ENCODE results near the gene IER3.

Gene IER3

DNA sequence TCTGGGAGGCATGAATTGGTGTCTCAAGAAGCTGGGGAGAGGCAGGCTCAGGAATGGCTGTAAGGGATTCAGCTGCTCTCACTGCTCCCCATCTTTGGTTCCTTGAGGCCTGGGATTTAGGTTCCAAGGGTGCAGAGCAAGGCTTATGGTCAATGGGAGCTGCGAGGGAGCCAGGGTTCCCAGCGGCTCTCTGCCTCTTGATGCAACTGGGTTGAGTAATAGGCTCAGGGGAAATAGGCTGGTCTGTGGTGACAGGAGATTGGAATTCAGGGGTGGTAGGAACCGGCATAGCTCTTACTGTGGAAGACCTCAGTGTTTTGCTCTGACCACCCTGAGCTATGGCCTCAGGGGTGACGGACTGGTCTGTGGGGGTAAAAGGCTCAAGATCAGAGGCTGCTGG is 40.5 kb downstream of the IER3 start:
- H3K27me3 ChIP-seq (ENCODE audit: control insufficient read depth in 2 of 2, insufficient read depth in 2 of 2, low read length in 2 of 2) = no peaks in the 10 kb centered on the region
- H3K36me3 ChIP-seq (ENCODE audit: control insufficient read depth in 2 of 2, insufficient read depth in 2 of 2, low read length in 2 of 2) = peaks cover 10 to 20% of the 10 kb centered on the region in 2 donors
- no peak overlapping the region for H3K9ac ChIP-seq (ENCODE audit: low read depth in 1 of 2, low read length in 2 of 2)
- H3K27ac ChIP-seq (ENCODE audit: low read depth in 2 of 2, low read length in 2 of 2) = no peak overlapping the region
- H3K9me3 ChIP-seq (ENCODE audit: control insufficient read depth in 2 of 2, low read length in 2 of 2) = no peaks in the 10 kb centered on the region
- no peaks in the 10 kb centered on the region for H3K4me1 ChIP-seq (ENCODE audit: control insufficient read depth in 2 of 2, insufficient read depth in 2 of 2, low read length in 2 of 2)
- no peak overlapping the region for H3K4me3 ChIP-seq (ENCODE audit: low read length in 2 of 2)

DNA sequence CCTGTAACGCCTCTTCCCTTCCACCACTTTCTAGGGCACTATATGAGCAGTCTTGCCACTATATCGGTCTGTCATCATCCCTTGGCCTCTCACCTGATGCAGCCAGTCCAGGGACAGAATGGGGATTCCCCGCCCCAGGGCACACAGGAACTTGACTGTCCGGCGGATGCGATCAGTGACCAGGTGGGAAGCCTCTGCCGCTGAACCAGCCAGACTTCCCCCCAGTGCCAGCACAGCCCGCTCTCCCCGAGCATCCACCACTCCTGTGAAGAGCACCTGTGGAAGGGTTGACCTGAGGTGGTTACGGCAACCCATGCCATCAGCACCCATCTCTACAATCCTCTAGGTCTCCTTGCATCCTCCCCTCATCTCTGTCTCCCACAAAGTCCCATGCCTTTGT is 41.3 kb downstream of the IER3 start:
- Histone ChIP-seq H3K4me3 (ENCODE audit: low read length in 2 of 2) (no peak overlapping the region), H3K27me3 (ENCODE audit: control insufficient read depth in 2 of 2, insufficient read depth in 2 of 2, low read length in 2 of 2) (no peaks in the 10 kb centered on the region), H3K36me3 (ENCODE audit: control insufficient read depth in 2 of 2, insufficient read depth in 2 of 2, low read length in 2 of 2) (peaks cover 10 to 18% of the 10 kb centered on the region in 2 donors), H3K9ac (ENCODE audit: low read depth in 1 of 2, low read length in 2 of 2) (no peak overlapping the region), H3K9me3 (ENCODE audit: control insufficient read depth in 2 of 2, low read length in 2 of 2) (no peaks in the 10 kb centered on the region), H3K4me1 (ENCODE audit: control insufficient read depth in 2 of 2, insufficient read depth in 2 of 2, low read length in 2 of 2) (no peaks in the 10 kb centered on the region), H3K27ac (ENCODE audit: low read depth in 2 of 2, low read length in 2 of 2) (no peak overlapping the region)

DNA sequence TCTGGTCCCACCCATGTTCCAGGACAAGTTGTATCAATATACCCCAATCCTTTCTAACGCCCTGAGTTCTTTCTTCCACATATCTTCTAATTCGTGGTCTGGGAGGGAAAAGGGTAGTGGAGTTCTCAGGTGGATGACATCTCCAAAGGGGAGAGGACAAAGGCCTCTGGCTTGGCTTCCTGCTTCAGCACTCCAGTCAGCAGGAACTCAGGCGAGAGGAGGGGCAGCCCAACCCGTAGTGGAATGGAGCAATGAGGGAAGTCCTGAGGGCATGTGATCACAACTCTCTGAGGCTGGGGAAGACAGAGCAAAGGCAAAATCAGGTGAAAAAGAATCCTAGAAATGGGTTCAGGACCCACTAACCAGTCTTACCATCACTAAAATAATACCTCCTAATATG is 44.0 kb downstream of the IER3 start:
- H3K4me3 ChIP-seq (ENCODE audit: low read length in 2 of 2) = no peak overlapping the region
- H3K36me3 ChIP-seq (ENCODE audit: control insufficient read depth in 2 of 2, insufficient read depth in 2 of 2, low read length in 2 of 2) = peaks cover 6 to 10% of the 10 kb centered on the region in 2 donors
- H3K9ac ChIP-seq (ENCODE audit: low read depth in 1 of 2, low read length in 2 of 2) = no peak overlapping the region
- no peaks in the 10 kb centered on the region for H3K4me1 ChIP-seq (ENCODE audit: control insufficient read depth in 2 of 2, insufficient read depth in 2 of 2, low read length in 2 of 2)
- H3K9me3 ChIP-seq (ENCODE audit: control insufficient read depth in 2 of 2, low read length in 2 of 2) = no peaks in the 10 kb centered on the region
- no peak overlapping the region for H3K27ac ChIP-seq (ENCODE audit: low read depth in 2 of 2, low read length in 2 of 2)
- no peaks in the 10 kb centered on the region for H3K27me3 ChIP-seq (ENCODE audit: control insufficient read depth in 2 of 2, insufficient read depth in 2 of 2, low read length in 2 of 2)

DNA sequence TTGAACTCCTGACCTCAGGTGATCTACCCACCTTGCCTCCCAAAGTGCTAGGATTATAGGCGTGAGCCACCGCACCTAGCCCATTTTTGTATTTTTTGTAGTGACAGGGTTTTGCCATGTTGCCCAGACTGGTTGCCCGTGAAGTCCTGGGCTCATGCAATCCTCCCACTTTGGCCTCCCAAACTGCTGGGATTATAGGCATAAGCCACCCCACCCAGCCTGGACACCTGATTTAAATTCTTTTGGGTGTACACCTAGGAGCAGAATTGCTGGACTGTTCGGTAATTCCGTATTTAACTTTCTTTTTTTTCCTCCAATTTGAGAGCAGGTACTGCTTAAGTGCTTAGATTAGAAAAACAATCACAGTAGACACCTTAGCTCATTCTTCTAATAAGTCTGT is 47.9 kb downstream of the IER3 start:
- Histone ChIP-seq H3K27me3 (ENCODE audit: control insufficient read depth in 2 of 2, insufficient read depth in 2 of 2, low read length in 2 of 2) (no peaks in the 10 kb centered on the region), H3K27ac (ENCODE audit: low read depth in 2 of 2, low read length in 2 of 2) (no peak overlapping the region), H3K9ac (ENCODE audit: low read depth in 1 of 2, low read length in 2 of 2) (no peak overlapping the region), H3K4me1 (ENCODE audit: control insufficient read depth in 2 of 2, insufficient read depth in 2 of 2, low read length in 2 of 2) (peaks cover 2 to 3% of the 10 kb centered on the region in 2 donors), H3K9me3 (ENCODE audit: control insufficient read depth in 2 of 2, low read length in 2 of 2) (no peaks in the 10 kb centered on the region), H3K4me3 (ENCODE audit: low read length in 2 of 2) (no peak overlapping the region), H3K36me3 (ENCODE audit: control insufficient read depth in 2 of 2, insufficient read depth in 2 of 2, low read length in 2 of 2) (no peaks in the 10 kb centered on the region)
